ENCODE measurements around the gene NBEAL2.
"Not testable (repeated sequence)": the region's sequence is repeated elsewhere in the genome, so short reads cannot be mapped to it uniquely, and the experiment has no call there.

The NBEAL2 gene

GRCh38 chr3:47016934-47017435 is 37.5 kb downstream of the NBEAL2 start:
- no peak for DNase-seq (ENCODE audit: extremely low read depth, low read depth)

GRCh38 chr3:47017504-47018268 is 38.2 kb downstream of the NBEAL2 start:
- TF ChIP-seq CTCF (IDR thresholded peaks at IDR 0.05; ENCODE audit: low read depth, low read length), result no peak
- no peak for DNase-seq (ENCODE audit: extremely low read depth, low read depth)

More at GRCh38 chr3:47016934-47017435, 37.5 kb downstream of the NBEAL2 start:
- TF ChIP-seq CTCF (IDR thresholded peaks at IDR 0.05; ENCODE audit: low read depth, low read length), result no peak

GRCh38 chr3:47018269-47018611 is 38.8 kb downstream of the NBEAL2 start:
- no peak for DNase-seq (ENCODE audit: extremely low read depth, low read depth)
- no peak for TF ChIP-seq CTCF (IDR thresholded peaks at IDR 0.05; ENCODE audit: low read depth, low read length)

GRCh38 chr3:47019201-47019600 is 39.7 kb downstream of the NBEAL2 start:
- no peak for DNase-seq (ENCODE audit: extremely low read depth, low read depth)
- TF ChIP-seq CTCF (IDR thresholded peaks at IDR 0.05; ENCODE audit: low read depth, low read length), result no peak

- TF ChIP-seq CTCF (IDR thresholded peaks at IDR 0.05; ENCODE audit: low read depth, low read length), result no peak
- no peak for DNase-seq (ENCODE audit: extremely low read depth, low read depth)
Measured at GRCh38 chr3:47020311-47020710, 40.8 kb downstream of the NBEAL2 start.

GRCh38 chr3:47022641-47023071 is 43.2 kb downstream of the NBEAL2 start:
- no peak for TF ChIP-seq CTCF (IDR thresholded peaks at IDR 0.05; ENCODE audit: low read depth, low read length)
- DNase-seq (ENCODE audit: extremely low read depth, low read depth), result peak; percentile 25

GRCh38 chr3:47024932-47025331 is 45.5 kb downstream of the NBEAL2 start:
- TF ChIP-seq CTCF (IDR thresholded peaks at IDR 0.05; ENCODE audit: low read depth, low read length), result peak; percentile 16; the same call in 1 of the 2 replicates
- DNase-seq (ENCODE audit: extremely low read depth, low read depth), result no peak

GRCh38 chr3:47026432-47026831 is 47.0 kb downstream of the NBEAL2 start:
- not testable (repeated sequence) for DNase-seq (ENCODE audit: extremely low read depth, low read depth)
